ENCODE measurements around the gene SLC27A1.

GRCh38 chr19:17505223-17505622, 34.9 kb downstream of the SLC27A1 start:
- TF ChIP-seq CTCF (IDR thresholded peaks at IDR 0.05) (no peak), POLR2A (IDR thresholded peaks at IDR 0.05) (no peak)

Measured in lower leg skin (tissue), 3 donors.